Stimulated activated CD4-positive, alpha-beta T cell treated with anti-CD3 and anti-CD28 coated beads, Interleukin-12 subunit alpha, Interleukin-12 subunit beta, amount 100 ng/mL, for 4 hours (primary cell): Measurements from ENCODE around the gene ZNF417.
"Not testable (repeated sequence)": the region's sequence is repeated elsewhere in the genome, so short reads cannot be mapped to it uniquely, and the experiment has no call there.

Source experiments
- DNase-seq: peaks from one replicate; pipeline ENCODE4 v3.0.0-alpha.2; 2020

The ZNF417 gene

DNA sequence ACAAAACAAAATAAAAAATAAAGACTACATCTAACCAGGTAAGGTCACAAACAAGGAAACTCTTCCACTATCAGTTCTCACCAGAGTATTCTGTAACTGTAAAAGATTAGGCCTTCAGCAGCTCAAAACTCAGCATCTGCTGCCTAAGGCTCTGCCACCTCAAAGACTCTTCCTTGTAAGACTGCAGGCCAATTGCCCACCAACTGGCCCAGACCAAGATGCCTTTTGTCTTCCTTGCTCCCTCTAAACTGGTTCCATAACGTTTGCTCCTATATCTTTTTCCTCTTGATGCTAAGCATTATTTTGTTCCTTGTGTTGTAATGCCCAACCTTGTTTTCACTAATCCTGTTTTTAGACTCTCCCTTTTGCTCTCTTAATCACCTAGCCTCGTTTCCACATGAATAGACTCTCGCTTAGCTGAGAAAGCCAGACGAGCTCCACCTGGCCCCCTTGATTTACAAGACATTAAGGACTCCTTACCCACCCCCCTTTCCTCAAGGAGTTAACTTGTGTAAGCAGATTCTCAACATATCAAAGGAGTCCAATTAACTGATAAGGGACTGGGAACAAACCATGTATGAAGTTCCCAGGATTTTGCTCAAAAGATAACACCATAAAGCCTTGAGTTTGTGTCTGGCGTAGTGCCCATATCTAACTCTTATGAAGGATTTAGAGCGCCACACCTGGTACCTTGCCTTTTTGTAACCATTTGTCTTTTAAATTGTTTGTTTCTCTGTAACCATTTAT lies 29.0 kb downstream of the ZNF417 start:
- no peak for DNase-seq

DNA sequence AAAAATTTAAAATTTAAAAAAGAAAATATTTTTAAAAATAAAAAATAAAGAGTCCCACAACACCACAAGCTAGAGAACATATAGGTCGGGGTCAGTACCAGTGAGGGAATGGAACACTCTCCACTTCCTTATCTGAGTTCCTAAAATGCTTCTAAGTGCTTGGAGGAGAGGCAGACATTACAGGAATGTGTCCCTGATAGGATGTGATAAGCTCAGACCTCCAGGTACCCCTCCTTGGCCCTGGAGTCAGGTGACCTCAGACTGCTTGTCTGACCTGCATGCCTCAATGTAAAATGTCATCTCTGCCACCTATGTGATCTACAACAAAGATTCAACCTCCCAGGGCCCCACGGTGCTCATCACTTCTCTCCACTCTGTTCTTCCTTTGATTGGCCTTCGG lies 30.3 kb downstream of the ZNF417 start:
- no peak for DNase-seq

DNA sequence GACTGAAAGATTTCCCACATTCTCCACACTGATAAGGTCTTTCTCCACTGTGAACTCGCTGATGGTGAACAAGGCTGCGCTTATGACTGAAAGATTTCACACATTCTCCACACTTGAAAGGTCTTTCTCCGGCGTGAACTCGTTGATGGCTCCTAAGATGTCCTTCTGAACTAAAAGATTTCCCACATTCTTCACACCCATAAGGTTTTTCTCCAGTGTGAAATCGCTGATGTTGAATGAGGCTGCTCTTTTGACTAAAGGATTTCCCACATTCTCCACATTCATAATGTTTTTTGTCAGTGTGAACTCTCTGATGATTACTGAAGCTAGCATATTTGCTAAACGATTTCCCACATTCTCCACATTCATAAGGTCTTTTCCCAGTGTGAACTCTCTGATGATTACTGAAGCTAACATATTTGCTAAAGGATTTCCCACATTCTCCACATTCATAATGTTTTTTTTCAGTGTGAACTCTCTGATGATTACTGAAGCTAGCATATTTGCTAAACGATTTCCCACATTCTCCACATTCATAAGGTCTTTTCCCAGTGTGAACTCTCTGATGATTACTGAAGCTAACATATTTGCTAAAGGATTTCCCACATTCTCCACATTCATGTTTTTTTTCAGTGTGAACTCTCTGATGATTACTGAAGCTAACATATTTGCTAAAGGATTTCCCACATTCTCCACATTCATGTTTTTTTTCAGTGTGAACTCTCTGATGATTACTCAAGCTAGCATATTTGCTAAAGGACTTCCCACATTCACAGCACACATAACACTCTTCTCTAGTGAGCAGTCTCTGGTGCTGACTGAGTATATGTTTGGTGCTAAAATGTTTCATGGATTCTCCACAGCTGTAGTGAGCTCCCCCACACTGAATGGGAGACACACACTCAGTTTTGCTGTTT lies 42.3 kb downstream of the ZNF417 start:
- not testable (repeated sequence) for DNase-seq

DNA sequence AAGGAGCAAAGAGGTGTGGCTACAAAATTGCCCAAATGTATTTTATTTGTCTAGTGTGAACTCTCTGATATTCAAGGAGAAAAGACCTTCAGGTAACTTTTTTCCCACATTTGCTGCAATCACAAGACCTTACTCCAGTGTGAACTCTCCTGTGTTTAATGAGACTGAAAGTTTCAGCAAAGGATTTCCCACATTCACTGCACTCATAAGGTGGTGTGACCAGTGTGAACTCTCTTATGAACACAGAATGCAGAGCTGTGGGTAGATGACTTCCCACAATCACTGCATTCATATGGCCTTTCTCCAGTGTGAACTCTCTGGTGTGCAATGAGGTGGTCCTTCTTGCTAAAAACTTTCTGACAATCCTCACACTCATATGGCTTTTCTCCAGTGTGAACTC lies 43.9 kb downstream of the ZNF417 start:
- no peak for DNase-seq

DNA sequence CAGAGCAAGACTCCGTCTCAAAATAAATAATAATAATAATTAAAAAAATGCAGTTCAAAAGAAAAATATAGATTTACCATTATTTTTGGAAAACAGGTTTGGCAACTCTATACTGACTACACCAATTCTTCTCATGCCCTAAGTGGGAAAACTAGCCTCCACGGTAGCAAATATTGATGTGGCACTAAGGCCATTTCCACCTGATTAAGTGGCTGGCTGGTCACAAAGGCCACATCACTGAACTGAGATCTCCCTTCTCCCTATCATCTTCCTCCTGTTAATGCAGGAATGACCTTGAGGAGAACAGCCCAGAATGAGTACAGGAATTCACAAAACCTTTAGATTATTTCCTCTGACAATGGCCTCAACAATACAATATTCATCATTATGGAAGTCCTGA lies 46.2 kb downstream of the ZNF417 start:
- no peak for DNase-seq

DNA sequence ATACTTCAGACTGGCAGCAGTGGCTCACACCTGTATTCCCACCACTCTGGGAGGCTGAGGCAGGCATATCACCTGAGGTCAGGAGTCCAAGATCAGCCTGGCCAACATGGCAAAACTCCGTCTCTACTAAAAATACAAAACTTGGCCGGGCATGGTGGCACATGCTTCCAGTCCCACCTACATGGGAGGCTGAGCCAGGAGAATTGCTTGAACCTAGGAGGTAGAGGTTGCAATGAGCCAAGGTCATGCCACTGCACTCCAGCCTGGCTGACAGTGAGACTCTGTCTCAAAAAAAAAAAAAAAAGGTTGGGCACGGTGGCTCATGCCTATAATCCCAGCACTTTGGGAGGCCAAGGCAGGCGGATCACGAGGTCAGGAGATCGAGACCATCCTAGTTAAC lies 46.7 kb downstream of the ZNF417 start:
- not testable (repeated sequence) for DNase-seq

DNA sequence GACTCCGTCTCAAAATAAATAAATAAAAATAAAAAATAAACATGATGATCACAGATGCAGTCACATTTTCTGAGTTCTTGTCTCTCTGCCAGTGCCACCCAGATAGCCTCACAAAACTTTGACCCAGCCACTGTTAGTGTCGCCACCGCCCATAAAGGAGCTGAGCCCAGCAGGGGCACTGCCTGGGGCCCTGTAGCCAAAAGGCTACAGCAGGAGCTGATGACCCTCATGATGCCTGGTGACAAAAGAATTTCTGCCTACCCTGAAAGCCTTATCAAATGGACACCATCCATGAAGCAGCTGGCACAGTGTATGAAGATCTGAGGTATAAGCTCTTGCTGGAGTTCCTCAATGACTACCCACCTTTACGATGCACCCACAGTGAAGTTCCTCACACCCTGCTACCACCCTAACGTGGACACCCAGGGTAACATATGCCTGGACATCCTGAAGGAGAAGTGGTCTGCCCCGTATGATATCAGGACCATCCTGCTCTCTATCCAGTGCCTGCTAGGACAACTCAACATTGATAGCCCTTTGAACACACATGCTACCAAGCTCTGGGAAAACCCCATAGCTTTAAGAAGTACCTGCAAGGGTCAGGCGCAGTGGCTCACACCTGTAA lies 48.4 kb downstream of the ZNF417 start:
- DNase-seq, result no peak
